Cerebellar nuclear complex (tissue), 1 donor: Measurements from ENCODE around the gene HOXA11.

Experiments used
- DNase-seq, 2 experiments: peaks; one replicate each; lab custom pipeline; 2025; lab: John Stamatoyannopoulos, UW

Gene HOXA11

DNA sequence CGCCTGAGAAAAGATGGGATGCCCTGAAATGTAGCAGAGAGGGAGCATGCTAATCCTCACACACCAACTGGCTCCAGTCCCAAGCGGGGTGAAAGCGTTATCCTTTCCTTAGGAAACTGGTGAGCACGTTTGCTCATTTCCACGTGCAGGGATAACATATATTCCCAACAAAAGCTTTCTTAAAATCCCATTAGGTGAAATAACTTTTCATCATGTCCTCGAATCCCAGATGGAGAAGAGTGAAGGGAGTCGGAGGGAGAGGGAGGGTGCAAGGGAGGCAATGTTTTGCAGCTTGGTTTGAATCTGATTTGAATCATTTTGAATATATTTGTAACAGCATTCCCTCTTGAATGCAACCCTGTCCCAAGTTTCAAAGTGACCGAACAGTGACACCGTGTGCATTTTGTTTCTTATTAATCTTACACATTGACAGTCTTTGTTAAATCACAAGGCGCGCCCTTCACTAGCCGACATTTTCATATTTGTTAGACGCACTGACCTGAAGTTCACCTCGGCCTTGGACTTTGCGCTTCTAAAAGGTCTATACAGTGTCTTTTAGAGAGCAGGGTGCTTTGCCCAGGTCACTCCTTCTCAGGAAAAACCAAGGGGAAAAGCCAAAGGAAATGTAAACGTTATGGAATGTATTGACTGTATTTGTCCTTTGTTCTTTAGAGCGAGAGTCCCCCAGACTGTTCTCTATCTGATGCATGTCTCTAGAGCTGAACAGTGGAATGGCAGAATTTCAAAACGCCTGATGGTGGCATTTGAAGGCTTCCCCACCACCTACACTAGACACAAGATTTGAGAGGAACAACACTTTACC is 51.4 kb downstream of the HOXA11 start:
- no peak for DNase-seq

DNA sequence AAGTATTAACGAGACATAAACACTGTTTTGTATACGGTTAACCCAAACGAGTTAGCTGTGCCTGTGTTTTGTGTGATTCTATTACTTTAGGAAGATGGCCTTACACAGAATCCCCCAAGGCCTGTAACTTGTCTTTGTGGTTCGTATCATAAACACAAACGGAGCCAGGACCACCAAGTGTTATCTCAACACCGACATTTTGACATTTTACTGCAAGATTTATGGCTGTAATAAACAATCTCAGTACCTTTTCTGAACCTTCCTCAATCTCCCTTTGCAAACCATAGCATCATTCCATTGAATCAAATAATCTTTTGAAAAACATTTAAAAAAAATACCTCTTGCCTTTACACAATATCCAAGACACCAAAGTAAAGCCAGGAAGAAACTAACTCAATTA is 52.1 kb downstream of the HOXA11 start:
- DNase-seq, result no peak

DNA sequence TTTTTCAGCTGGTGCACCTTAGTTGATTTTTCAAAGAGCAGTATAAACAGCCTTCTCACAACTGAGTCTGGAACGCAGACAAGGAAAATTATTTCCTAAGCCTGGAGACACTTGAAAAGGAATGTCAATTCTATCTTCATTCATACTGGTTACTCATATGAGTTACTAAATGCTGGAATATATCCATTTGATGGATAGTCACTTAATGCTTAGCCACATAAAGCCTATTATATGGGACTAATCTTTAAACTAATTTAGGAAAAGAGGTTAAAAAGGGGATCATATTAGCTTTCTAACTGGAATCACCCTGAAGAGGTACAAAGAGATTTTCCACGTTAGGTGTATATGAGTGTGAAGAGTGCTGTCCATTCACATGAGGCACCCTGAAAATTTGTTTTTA is 52.8 kb downstream of the HOXA11 start:
- DNase-seq, result no peak

DNA sequence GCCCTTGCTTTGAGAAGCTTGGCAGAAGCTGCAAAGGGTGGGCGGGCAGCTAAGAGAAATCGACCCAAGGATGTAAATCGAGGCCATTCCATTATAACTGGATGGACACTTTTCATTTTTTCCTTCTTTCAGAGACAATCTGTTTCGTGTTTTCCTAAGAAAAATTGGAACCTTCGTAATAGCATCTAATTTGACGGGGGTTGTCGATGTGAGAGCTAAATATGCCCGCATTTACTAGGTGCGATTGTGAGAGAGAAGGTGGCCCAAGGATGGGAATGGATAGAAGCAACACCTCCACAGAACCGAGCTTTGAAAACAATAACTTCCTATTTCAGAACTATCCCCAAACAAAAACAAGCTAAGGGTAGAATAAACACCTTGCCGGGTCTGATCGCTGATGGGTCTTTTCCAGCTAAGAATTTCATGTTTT is 53.6 kb downstream of the HOXA11 start:
- DNase-seq, result no peak
